ENCODE measurements around the gene GAB2.

DNA sequence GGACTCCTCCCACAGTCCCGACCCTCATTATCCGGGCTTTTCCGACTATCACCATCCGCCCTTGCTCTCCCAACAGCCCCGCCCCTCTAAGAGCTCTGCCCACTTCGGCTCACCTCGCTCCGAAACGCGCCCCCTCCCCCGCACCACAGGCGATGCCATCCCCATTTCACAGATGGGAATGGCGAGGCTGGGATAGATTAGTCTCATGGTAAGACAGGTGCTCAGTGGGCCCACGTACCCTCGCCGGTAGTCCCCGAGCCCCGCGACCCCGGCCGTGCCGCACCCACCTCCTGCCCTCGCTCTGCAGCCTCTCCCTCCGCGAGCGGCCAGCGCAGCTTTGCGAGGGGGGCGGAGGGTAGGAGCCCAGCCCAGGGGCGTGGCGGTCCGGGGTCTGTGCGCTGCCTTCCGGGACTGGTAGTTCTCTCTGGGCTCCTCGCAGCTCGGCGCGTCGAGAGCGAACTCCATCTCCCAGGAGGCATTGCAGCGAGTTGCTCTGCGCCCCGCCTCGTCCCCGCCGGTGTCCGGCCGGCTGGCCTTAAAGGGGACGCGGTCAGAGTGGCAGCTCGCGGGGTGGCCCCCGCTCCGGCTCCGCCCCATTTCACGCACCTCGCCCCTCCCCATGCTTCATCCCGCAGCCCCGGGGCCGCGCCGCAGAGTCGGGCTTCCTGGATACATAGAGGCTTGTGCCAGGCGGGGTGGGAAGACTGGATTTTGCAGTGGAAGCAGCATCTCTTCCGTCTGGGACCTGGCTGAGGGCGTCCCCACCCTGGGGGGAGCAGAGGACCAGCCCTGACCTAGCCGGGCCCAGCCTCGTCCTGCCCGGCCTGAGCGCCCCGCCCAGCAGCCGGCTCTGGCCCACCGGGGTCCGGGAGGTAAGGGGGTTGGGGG, 229.1 kb downstream of the GAB2 start, which contains the start of the genes KCTD21 and USP35:
- peak; percentile 78 to 89 for TF ChIP-seq POLR2A (IDR thresholded peaks at IDR 0.05)
- TF ChIP-seq, protein P1, sequence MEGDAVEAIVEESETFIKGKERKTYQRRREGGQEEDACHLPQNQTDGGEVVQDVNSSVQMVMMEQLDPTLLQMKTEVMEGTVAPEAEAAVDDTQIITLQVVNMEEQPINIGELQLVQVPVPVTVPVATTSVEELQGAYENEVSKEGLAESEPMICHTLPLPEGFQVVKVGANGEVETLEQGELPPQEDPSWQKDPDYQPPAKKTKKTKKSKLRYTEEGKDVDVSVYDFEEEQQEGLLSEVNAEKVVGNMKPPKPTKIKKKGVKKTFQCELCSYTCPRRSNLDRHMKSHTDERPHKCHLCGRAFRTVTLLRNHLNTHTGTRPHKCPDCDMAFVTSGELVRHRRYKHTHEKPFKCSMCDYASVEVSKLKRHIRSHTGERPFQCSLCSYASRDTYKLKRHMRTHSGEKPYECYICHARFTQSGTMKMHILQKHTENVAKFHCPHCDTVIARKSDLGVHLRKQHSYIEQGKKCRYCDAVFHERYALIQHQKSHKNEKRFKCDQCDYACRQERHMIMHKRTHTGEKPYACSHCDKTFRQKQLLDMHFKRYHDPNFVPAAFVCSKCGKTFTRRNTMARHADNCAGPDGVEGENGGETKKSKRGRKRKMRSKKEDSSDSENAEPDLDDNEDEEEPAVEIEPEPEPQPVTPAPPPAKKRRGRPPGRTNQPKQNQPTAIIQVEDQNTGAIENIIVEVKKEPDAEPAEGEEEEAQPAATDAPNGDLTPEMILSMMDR (IDR thresholded peaks at IDR 0.05), result no peak
